ENCODE data around the gene C11orf52. TPM values are rescaled to one million over a fixed set of nuclear protein-coding genes. Genes with fewer than 3 reads are reported as not detected.

C11orf52 gene
- total and polyA plus RNA-seq, 2 of the 13 experiments (the other 11 are each of a cell fraction or from before 2014, with no cell fraction given) = 7.4 to 11.0 TPM

GRCh38 chr11:111922803-111923202, 4.1 kb downstream of the C11orf52 start:
- no peaks in the 10 kb centered on the region for H3K9me3 ChIP-seq (ENCODE audit: low read length)
- in situ Hi-C loops (cut with HindIII; ENCODE audit: extremely low pct_ligation_motif_present, low pct_unique_long_range_greater_than_20kb) = no loop called here
- H3K4me1 ChIP-seq (ENCODE audit: insufficient read depth, low read length) = peaks cover 91% of the 10 kb centered on the region
- H2AFZ ChIP-seq (ENCODE audit: low read length) = no peak overlapping the region
- intact Hi-C loops (cut with micrococcal nuclease; ENCODE audit: unreplicated experiment) = no loop called here
- H3K4me2 ChIP-seq (ENCODE audit: low read depth, low read length) = peak overlapping the region; percentile 78
- WGBS (ENCODE audit: low lambda C conversion rate) = 4% methylated on average over 2 of the region's 2 CpGs
- H3K79me2 ChIP-seq (ENCODE audit: insufficient read depth, low read length) = no peaks in the 10 kb centered on the region
- no peak for ATAC-seq
- no TSS peak for BruUV-seq (replicated peaks)
- no peaks in the 10 kb centered on the region for H3K36me3 ChIP-seq (replicated peaks in 1 of 2; ENCODE audit: control insufficient read depth in 1 of 2, insufficient read depth in 2 of 2, low read length in 2 of 2)
- no peaks in the 10 kb centered on the region for H3K27me3 ChIP-seq (ENCODE audit: control insufficient read depth in 1 of 2, insufficient read depth in 2 of 2, low read length in 2 of 2)
- FAIRE-seq = no peak
- peak; percentile 95 for TF ChIP-seq CEBPG (CRISPR knock-in tag; IDR thresholded peaks at IDR 0.05)
- no peak for TF ChIP-seq MTA1 (CRISPR knock-in tag; IDR thresholded peaks at IDR 0.05; ENCODE audit: borderline replicate concordance)
- no peak for TF ChIP-seq CREB1 (IDR thresholded peaks at IDR 0.05)
- TF ChIP-seq CREB1 (CRISPR knock-in tag; IDR thresholded peaks at IDR 0.05) = 0 out of 2 replicates have a peak, but pooled peaks have one; percentile 1
- peak; percentile 95 for TF ChIP-seq CEBPB (IDR thresholded peaks at IDR 0.05; ENCODE audit: borderline replicate concordance, low read depth, low read length)
- H3K27ac ChIP-seq (ENCODE audit: extremely low read length, insufficient read depth, low read length) = peak overlapping the region; percentile 92
- peak overlapping the region in 2 of 3 experiments; percentile 49 to 57; a peak in 4 of 6 replicates for H3K4me3 ChIP-seq (replicated peaks in 1 of 3; ENCODE audit: insufficient read depth in 1 of 3, low read depth in 2 of 3, low read length in 3 of 3)
- ChIA-PET POLR2A (interaction anchor here (1.3 kb wide), 1 partner anchor 44 kb away, joined by 3 read pairs; the partner anchor contains the start of gene FDXACB1), CTCF (ENCODE audit: low intra/inter-chr PET ratio, low total read pairs) (no interaction called here)
- no peaks in the 10 kb centered on the region for H4K20me1 ChIP-seq (ENCODE audit: insufficient read depth, low read length)
- peak overlapping the region; percentile 72 for H3K9ac ChIP-seq (ENCODE audit: insufficient read depth, low read depth, low read length)
- peak; percentile 41 for DNase-seq (ENCODE audit: low spot score)

- peak overlapping the region; percentile 24 to 57 (median 49); a peak in 5 of 6 replicates for H3K4me3 ChIP-seq (replicated peaks in 1 of 3; ENCODE audit: insufficient read depth in 1 of 3, low read depth in 2 of 3, low read length in 3 of 3)
- H3K36me3 ChIP-seq (replicated peaks in 1 of 2; ENCODE audit: control insufficient read depth in 1 of 2, insufficient read depth in 2 of 2, low read length in 2 of 2) = no peaks in the 10 kb centered on the region
- intact Hi-C loops (cut with micrococcal nuclease; ENCODE audit: unreplicated experiment) (no loop called here), in situ Hi-C loops (cut with HindIII; ENCODE audit: extremely low pct_ligation_motif_present, low pct_unique_long_range_greater_than_20kb) (no loop called here)
- no TSS peak for BruUV-seq (replicated peaks)
- ATAC-seq = no peak
- H3K27me3 ChIP-seq (ENCODE audit: control insufficient read depth in 1 of 2, insufficient read depth in 2 of 2, low read length in 2 of 2) = no peaks in the 10 kb centered on the region
- CTCF ChIA-PET (ENCODE audit: low intra/inter-chr PET ratio, low total read pairs) = no interaction called here
- H4K20me1 ChIP-seq (ENCODE audit: insufficient read depth, low read length) = no peaks in the 10 kb centered on the region
- no peaks in the 10 kb centered on the region for H3K9me3 ChIP-seq (ENCODE audit: low read length)
- H3K9ac ChIP-seq (ENCODE audit: insufficient read depth, low read depth, low read length) = peak overlapping the region; percentile 72
- peak; percentile 75 for DNase-seq (ENCODE audit: low spot score)
- H3K27ac ChIP-seq (ENCODE audit: extremely low read length, insufficient read depth, low read length) = peak overlapping the region; percentile 92
- POLR2A ChIA-PET = interaction anchor here (0.7 to 1.9 kb wide), 3 partner anchors 13 to 58 kb away, joined by 3 to 9 read pairs (median 3); partner anchors contain the start of genes DIXDC1 and FDXACB1
- 4% methylated on average over 5 of the region's 5 CpGs for WGBS (ENCODE audit: low lambda C conversion rate)
- peak overlapping the region; percentile 81 for H2AFZ ChIP-seq (ENCODE audit: low read length)
- H3K79me2 ChIP-seq (ENCODE audit: insufficient read depth, low read length) = no peaks in the 10 kb centered on the region
- H3K4me1 ChIP-seq (ENCODE audit: insufficient read depth, low read length) = peaks cover 91% of the 10 kb centered on the region
- FAIRE-seq = no peak
- H3K4me2 ChIP-seq (ENCODE audit: low read depth, low read length) = peak overlapping the region; percentile 78
- no peak for TF ChIP-seq ZNF253 (CRISPR knock-in tag; IDR thresholded peaks at IDR 0.05; ENCODE audit: borderline replicate concordance)
- peak; percentile 85 for TF ChIP-seq PPARG (CRISPR knock-in tag; conservative IDR thresholded peaks at IDR 0.05)
- TF ChIP-seq ATF1 (CRISPR knock-in tag; IDR thresholded peaks at IDR 0.05) = 0 out of 2 replicates have a peak, but pooled peaks have one; percentile 16
- TF ChIP-seq EP300 (IDR thresholded peaks at IDR 0.05; ENCODE audit: low read depth in 2 of 2, low read length in 2 of 2) = peak in 1 of 2 experiments; percentile 66; a peak in 2 of 4 replicates
- no peak for TF ChIP-seq EP300 (CRISPR knock-in tag; IDR thresholded peaks at IDR 0.05; ENCODE audit: borderline replicate concordance)
- 0 out of 2 replicates have a peak, but pooled peaks have one; percentile 33 for TF ChIP-seq ZBTB7B (CRISPR knock-in tag; IDR thresholded peaks at IDR 0.05)
- TF ChIP-seq ZNF776 (CRISPR knock-in tag; IDR thresholded peaks at IDR 0.05) = no peak
- no peak; the same call in 1 of the 2 replicates for TF ChIP-seq NR2F6 (IDR thresholded peaks at IDR 0.05)
- 0 out of 2 replicates have a peak, but pooled peaks have one; percentile 15 for TF ChIP-seq NR2F6 (CRISPR knock-in tag; IDR thresholded peaks at IDR 0.05)
- peak; percentile 45 for TF ChIP-seq FOSL2 (CRISPR knock-in tag; IDR thresholded peaks at IDR 0.05)
- no peak for TF ChIP-seq ZNF782 (CRISPR knock-in tag; IDR thresholded peaks at IDR 0.05; ENCODE audit: borderline replicate concordance)
- no peak for TF ChIP-seq SIN3B (IDR thresholded peaks at IDR 0.05; ENCODE audit: low read length)
- peak; percentile 28; the same call in 1 of the 2 replicates for TF ChIP-seq CREM (IDR thresholded peaks at IDR 0.05)
- TF ChIP-seq CREM (CRISPR knock-in tag; IDR thresholded peaks at IDR 0.05) = no peak
- no peak for TF ChIP-seq SOX5 (CRISPR knock-in tag; IDR thresholded peaks at IDR 0.05; ENCODE audit: borderline replicate concordance)
- peak; percentile 74; the same call in 1 of the 2 replicates for TF ChIP-seq NFE2L2 (IDR thresholded peaks at IDR 0.05; ENCODE audit: low read length)
- TF ChIP-seq SAP130 (CRISPR knock-in tag; IDR thresholded peaks at IDR 0.05; ENCODE audit: low read depth) = peak; percentile 18
- TF ChIP-seq NAIF1 (CRISPR knock-in tag; IDR thresholded peaks at IDR 0.05; ENCODE audit: borderline replicate concordance) = no peak
- no peak for TF ChIP-seq ZFP1 (CRISPR knock-in tag; IDR thresholded peaks at IDR 0.05)
Measured at GRCh38 chr11:111923351-111923788, 4.7 kb downstream of the C11orf52 start.
